Camera-type eye (tissue), 1 donor: ENCODE data around the gene ANK3. TPM values are rescaled to one million over a fixed set of nuclear protein-coding genes. Genes with fewer than 3 reads are reported as not detected.

Experiments
- total RNA-seq: library from RNA; depleted of rRNA; stranded (reverse); fragments of >200 nt; gene quantifications from one replicate; pipeline ENCODE4 v1.2.3, GENCODE V29; 2014

The ANK3 gene
- total RNA-seq, result 269 TPM

DNA sequence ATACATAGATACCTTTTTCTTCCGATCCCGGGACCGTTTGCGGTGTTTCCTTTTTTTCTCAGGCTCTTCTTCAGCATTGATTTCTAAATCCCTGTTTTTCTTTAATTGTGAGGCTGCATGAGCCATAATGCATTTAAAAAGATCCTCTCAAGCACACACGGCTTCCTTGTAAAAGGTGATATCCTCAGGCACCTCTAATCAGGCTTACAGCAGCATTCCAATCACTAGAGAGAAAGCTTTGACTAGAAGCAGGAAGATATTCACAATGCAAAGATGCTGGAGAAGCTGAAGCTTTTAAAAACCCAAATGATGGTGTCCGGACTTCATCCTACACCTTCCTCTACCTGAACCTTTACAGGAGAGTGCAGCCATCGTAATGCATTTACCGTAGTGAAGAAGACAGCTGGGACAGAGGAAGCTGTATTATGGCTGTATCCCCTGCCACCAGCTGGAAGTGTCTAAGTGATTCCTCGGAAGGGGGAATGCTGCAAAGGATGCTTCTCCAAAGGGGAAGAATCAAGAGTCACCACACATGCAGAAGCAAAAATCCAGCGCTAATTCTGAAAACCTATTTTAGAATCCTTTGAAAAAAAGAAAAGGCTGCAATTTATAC, at the start of gene ANK3:
ANK3 (minus strand) TSS at position 463 of the 613 bp plus-strand sequence; CDS start at position 126, 337 bp downstream.

